Ramos (cell line): ENCODE measurements around the gene TMEM184C.

Experiments
- in situ Hi-C: fragments of 300-500 bp; cut with MboI; formaldehyde crosslinking; loops from one replicate; pipeline ENCODE4 v1.14.3; 2022; ENCODE audit warnings: low sequenced_read_pairs; ENCODE audit not compliant: unreplicated experiment

The TMEM184C gene

GRCh38 chr4:147709999-147710398, 92.8 kb downstream of the TMEM184C start:
- in situ Hi-C loops: no loop called here

- in situ Hi-C loops: no loop called here
These were observed 97.6 kb downstream of the TMEM184C start for GRCh38 chr4:147714575-147715401.

- in situ Hi-C loops: no loop called here
These were observed 100.7 kb downstream of the TMEM184C start for GRCh38 chr4:147717878-147718277.
